Smooth muscle cell of the brain vasculature (primary cell): ENCODE data around the gene TSSK2.

Source experiments
- DNase-seq: peaks from one replicate; pipeline ENCODE4 v3.0.0-alpha.2; 2012; ENCODE audit warnings: low read depth, low spot score

TSSK2 gene

GRCh38 chr22:19181786-19182471 is 50.8 kb downstream of the TSSK2 start:
- no peak for DNase-seq
